ENCODE results near the gene EHBP1L1. TPM values are rescaled to one million over a fixed set of nuclear protein-coding genes. Genes with fewer than 3 reads are reported as not detected.

Gene EHBP1L1
- polyA plus RNA-seq, 2 of the 4 experiments (the other 2 are of a cell fraction) = 11.6 to 43.8 TPM

DNA sequence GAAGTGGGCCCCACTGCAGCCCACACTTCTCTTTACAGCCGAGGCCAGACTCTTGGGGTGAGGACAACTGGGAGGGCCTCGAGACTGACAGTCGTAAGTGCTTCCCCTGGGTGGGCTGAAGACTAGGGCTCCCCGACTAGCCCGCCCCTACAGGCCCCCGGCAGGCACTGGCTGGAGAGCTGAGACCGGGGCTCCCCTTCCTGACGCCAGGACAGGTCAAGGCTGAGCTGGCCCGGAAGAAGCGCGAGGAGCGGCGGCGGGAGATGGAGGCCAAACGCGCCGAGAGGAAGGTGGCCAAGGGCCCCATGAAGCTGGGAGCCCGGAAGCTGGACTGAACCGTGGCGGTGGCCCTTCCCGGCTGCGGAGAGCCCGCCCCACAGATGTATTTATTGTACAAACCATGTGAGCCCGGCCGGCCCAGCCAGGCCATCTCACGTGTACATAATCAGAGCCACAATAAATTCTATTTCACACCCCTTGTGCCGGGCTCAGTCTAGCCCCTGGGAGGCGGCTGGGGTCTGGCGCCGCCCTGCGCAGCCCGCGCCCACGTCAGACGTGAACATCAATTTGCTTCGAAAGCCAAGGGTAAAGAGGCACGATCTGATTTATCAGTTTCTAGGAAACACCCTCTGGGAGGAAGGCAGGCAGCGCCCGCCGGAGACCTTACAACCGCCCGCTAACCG is 37.5 kb upstream of the EHBP1L1 start:
- no peak overlapping the region for H3K4me2 ChIP-seq
- no peaks in the 10 kb centered on the region for H3K9me3 ChIP-seq
- no peak for TF ChIP-seq HOXB13 (CRISPR knock-in tag; IDR thresholded peaks at IDR 0.05; ENCODE audit: low read depth)
- TF ChIP-seq, protein P1, sequence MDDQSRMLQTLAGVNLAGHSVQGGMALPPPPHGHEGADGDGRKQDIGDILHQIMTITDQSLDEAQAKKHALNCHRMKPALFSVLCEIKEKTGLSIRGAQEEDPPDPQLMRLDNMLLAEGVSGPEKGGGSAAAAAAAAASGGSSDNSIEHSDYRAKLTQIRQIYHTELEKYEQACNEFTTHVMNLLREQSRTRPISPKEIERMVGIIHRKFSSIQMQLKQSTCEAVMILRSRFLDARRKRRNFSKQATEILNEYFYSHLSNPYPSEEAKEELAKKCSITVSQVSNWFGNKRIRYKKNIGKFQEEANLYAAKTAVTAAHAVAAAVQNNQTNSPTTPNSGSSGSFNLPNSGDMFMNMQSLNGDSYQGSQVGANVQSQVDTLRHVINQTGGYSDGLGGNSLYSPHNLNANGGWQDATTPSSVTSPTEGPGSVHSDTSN (IDR thresholded peaks at IDR 0.05) = no peak
- TF ChIP-seq HEYL (CRISPR knock-in tag; IDR thresholded peaks at IDR 0.05) = no peak
- TF ChIP-seq CEBPB (IDR thresholded peaks at IDR 0.05) = no peak
- POLR2A ChIA-PET = interaction anchor here (4.5 kb wide), 1 partner anchor 32 kb away, joined by 23 read pairs; the partner anchor contains the start of gene ZNRD2
- no peak for DNase-seq (ENCODE audit: low read depth in 1 of 2, low spot score in 1 of 2)
- H3K4me3 ChIP-seq = no peak overlapping the region
- 97% methylated on average over 40 of the region's 43 CpGs for WGBS (ENCODE audit: missing lambda C conversion rate)
- CTCF ChIA-PET = interaction anchor here (0.9 to 15.3 kb wide), 7 partner anchors 7 to 122 kb away, joined by 3 to 393 read pairs (median 4); partner anchors contain the start of genes FAM89B, LTBP3 and ZNRD2
- FAIRE-seq = no peak
- no peak for ATAC-seq
- H3K27ac ChIP-seq = no peak overlapping the region
- peaks cover 10% of the 10 kb centered on the region for H3K4me1 ChIP-seq

DNA sequence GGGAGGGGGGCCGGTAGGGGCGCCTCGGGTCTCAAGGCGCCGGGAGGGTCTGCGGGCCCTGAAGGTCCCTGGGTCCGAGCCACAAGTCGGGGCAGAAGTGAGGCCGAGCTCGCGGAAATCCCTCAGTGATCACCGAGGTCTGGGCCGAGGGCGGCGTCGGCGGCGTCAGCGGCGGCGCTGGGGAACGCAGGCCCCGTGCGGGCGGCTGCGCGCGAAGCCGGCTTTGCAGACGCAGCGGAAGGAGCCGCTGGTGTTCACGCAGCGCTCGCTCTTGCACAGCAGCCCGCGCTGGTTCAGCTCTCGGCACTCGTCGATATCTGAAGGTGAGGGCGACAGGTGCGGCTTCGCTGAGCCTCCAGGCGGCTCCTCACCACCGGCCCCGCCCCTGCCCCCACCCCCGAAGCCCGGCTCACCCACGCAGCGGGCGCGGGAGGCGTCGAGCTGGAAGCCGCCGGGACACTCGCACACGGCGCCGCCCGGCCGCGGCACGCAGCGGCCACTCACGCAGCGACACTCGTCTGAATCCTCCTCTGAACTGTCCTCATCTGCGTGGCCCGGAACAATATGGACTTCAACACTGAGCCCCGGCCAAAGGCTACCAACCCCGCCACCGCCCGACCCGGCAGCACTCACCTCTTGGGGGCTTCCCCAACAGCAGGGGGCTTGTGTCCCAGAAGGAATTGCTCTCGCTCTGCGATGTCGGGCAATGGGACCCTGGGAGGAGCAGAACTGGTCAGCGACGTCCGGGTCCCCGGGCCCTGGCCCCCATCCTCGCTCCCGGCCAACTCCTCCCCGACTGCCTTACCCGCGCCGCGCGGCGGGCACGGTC is 36.7 kb upstream of the EHBP1L1 start:
- no peak for TF ChIP-seq RNF2 (IDR thresholded peaks at IDR 0.05; ENCODE audit: borderline replicate concordance, low read depth)
- no peak for TF ChIP-seq EP300 (IDR thresholded peaks at IDR 0.05)
- TF ChIP-seq SMC3 (IDR thresholded peaks at IDR 0.05) = no peak
- no peak for TF ChIP-seq ZFP36 (IDR thresholded peaks at IDR 0.05; ENCODE audit: borderline replicate concordance, partially characterized antibody)
- TF ChIP-seq, protein P2, sequence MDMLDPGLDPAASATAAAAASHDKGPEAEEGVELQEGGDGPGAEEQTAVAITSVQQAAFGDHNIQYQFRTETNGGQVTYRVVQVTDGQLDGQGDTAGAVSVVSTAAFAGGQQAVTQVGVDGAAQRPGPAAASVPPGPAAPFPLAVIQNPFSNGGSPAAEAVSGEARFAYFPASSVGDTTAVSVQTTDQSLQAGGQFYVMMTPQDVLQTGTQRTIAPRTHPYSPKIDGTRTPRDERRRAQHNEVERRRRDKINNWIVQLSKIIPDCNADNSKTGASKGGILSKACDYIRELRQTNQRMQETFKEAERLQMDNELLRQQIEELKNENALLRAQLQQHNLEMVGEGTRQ (IDR thresholded peaks at IDR 0.05) = no peak
- TF ChIP-seq NR3C1 (IDR thresholded peaks at IDR 0.05) = no peak
- TF ChIP-seq BHLHE40 (IDR thresholded peaks at IDR 0.05; ENCODE audit: low read depth, low read length) = no peak
- TF ChIP-seq FOSB (CRISPR knock-in tag; IDR thresholded peaks at IDR 0.05) = no peak
- TF ChIP-seq TP53 (CRISPR knock-in tag; IDR thresholded peaks at IDR 0.05) = no peak
- TF ChIP-seq NPAS2 (CRISPR knock-in tag; IDR thresholded peaks at IDR 0.05; ENCODE audit: borderline replicate concordance) = no peak
- no peak for TF ChIP-seq SREBF2 (IDR thresholded peaks at IDR 0.05)
- no peak for TF ChIP-seq CBX2 (IDR thresholded peaks at IDR 0.05; ENCODE audit: borderline replicate concordance, low read depth)
- TF ChIP-seq, protein P3, sequence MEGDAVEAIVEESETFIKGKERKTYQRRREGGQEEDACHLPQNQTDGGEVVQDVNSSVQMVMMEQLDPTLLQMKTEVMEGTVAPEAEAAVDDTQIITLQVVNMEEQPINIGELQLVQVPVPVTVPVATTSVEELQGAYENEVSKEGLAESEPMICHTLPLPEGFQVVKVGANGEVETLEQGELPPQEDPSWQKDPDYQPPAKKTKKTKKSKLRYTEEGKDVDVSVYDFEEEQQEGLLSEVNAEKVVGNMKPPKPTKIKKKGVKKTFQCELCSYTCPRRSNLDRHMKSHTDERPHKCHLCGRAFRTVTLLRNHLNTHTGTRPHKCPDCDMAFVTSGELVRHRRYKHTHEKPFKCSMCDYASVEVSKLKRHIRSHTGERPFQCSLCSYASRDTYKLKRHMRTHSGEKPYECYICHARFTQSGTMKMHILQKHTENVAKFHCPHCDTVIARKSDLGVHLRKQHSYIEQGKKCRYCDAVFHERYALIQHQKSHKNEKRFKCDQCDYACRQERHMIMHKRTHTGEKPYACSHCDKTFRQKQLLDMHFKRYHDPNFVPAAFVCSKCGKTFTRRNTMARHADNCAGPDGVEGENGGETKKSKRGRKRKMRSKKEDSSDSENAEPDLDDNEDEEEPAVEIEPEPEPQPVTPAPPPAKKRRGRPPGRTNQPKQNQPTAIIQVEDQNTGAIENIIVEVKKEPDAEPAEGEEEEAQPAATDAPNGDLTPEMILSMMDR (IDR thresholded peaks at IDR 0.05) = no peak
- no peak for TF ChIP-seq GATA3 (IDR thresholded peaks at IDR 0.05; ENCODE audit: borderline replicate concordance)
- no peak for TF ChIP-seq MYC (IDR thresholded peaks at IDR 0.05; ENCODE audit: borderline replicate concordance, low read length)
- no peak for TF ChIP-seq RCOR1 (IDR thresholded peaks at IDR 0.05; ENCODE audit: low read depth, low read length)
- TF ChIP-seq CHD4 (IDR thresholded peaks at IDR 0.05; ENCODE audit: borderline replicate concordance) = no peak
- H3K4me1 ChIP-seq = peaks cover 10% of the 10 kb centered on the region
- H3K4me3 ChIP-seq = no peak overlapping the region
- H3K9me3 ChIP-seq = no peaks in the 10 kb centered on the region
- no peak for FAIRE-seq
- no peak for DNase-seq (ENCODE audit: low read depth in 1 of 2, low spot score in 1 of 2)
- ChIA-PET CTCF (interaction anchor here (0.9 to 15.3 kb wide), 13 partner anchors 8 to 79 kb away, joined by 3 to 393 read pairs (median 26); partner anchors contain the start of genes EHBP1L1, FAM89B, LTBP3 and SCYL1), POLR2A (interaction anchor here (4.5 kb wide), 1 partner anchor 32 kb away, joined by 23 read pairs; the partner anchor contains the start of gene ZNRD2)
- H3K27ac ChIP-seq = no peak overlapping the region
- 97% methylated on average over 78 of the region's 92 CpGs for WGBS (ENCODE audit: missing lambda C conversion rate)
- no peak overlapping the region for H3K4me2 ChIP-seq
- ATAC-seq = no peak

Measured in A549 (cell line).